ENCODE results near the gene SLC52A3. TPM values are rescaled to one million over a fixed set of nuclear protein-coding genes. Genes with fewer than 3 reads are reported as not detected.
A peak's percentile ranks its signal among the peaks of the same experiment; 100 is the strongest.

SLC52A3 gene
- total RNA-seq, 1 donor from 2014 or later, result 6.7 TPM

DNA sequence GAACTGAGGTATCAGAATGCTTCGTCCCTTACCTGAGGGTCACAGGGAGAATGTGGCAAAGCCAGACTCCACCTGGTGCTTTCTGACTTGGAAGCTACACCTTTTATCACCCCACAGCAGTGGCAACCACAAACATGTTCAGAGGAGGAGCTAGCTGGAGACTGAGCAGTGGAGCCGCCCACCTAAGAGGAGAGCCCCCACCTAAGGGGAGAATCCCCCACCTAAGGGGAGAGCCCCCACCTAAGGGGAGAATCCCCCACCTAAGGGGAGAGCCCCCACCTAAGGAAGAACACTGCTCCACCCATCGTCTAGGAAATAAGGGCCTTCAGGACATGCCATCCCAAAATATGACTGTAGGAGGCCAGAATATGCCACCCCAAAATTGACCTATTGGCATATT, 4.0 kb downstream of the SLC52A3 start:
- ATAC-seq, result no peak

DNA sequence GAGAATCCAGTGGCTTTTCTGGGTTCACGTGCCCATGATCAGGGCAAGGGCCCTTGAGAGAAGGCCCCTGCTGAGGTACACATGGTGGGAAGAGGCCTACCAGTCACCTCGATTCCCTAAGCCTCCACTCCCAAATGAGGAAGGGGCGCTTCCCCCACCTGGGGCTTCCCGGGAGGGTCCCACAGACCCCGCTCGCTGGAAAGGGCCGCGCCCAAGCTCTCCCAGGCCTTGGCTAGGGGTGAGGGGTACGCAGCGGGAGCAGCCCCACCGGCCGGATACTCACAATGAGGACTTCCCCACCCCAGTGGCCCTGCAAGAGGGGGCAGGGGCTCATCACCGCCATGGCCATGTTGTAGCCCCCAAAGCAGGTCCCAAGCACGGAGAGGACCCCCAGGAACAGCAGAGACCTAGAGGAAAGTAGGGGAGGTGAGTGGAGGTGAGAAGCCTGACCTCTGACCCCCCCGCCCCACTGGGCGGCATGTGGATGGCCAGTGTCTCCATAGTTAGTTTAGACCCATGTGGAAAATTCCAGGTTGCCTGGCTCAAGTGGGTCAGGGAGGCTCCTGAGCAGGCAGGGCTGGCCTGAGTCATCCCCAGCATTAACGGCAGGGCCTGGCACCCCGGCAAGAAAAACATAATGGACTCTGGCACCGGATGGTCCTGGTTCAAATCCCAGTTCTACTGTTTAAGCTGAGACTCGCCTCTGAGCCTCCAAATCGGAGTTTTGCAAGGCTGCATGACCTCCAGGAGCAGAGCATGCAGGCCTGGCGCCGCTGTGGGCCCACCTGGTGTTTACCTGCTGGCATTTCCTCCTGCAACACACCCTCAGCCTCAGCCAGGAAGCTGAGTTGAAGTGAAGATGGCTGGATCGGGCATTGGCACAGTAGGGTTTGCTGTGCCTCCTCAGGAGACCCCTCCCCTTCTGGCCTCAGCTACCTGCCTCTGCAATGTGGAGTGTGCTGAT, 6.6 kb downstream of the SLC52A3 start:
- ATAC-seq, result peak; percentile 23

DNA sequence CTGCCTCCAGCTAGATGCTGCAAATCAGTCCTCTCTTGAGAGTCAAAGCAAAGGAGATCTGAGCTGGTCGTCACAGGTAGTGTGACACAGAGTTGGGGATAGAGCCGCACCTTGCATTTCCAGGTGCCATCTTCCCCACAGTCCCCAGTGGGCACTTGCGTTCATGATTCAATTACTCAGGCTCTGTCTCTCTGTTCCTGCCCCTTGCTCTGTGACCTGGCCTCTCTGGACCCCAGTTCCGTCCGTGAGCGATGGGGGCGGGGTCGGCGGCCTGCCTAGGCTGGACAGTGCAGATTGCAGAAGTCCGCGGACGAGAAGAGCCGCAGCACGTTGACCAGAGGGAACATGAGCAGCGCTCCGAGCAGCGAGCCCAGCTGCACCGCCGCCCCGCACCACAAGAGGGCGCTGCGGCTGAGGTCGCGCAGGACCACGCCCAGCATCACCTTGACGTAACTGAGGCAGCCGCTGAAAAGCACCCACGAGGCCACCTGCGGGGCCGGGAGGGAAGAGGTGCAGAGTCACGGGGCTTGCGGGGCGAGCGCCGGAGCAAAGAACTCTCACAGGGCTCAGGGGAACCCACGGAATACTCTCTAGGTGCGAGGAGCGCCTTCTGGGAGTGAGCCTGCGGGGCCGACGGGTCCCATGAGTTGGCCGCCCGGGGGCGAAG, 7.4 kb downstream of the SLC52A3 start:
- ATAC-seq, result peak; percentile 45

DNA sequence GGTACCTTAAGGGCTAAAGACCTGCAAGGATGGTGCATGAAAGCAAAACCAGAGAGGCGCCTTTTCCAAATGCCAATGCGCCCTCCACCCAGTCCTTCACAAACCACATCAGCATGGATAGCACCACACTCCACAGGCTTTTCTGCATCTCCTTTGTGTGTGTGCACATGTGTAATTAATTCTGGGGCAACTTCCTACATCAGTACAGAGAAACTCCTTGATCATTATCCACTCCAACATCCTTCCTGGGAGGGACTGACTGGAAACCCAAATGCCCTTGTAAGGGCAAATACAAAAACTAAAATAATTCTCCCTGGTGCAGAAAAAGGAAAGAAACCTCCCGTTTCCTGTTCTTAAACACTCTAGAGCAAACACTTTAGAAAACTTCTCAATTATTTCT, 10.8 kb downstream of the SLC52A3 start:
- ATAC-seq, result no peak

DNA sequence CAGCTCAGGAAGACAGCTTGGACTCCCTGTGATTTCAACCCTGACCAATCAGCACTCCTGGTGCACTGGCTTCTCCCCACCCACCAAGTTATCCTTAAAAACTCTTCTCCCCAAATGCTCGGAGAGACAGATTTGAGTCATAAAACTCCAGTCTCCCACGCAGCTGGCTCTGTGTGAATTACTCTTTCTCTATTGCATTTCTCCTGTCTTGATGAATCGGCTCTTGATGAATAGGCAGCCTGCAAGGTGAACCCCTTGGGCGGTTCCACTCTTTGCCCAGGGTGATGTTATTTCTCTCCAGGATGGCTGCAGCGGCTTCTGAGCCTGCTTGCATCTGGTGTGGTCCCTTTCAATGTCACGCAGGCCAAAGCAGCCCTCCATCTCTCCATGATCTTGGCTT, 12.4 kb downstream of the SLC52A3 start:
- ATAC-seq, result no peak

DNA sequence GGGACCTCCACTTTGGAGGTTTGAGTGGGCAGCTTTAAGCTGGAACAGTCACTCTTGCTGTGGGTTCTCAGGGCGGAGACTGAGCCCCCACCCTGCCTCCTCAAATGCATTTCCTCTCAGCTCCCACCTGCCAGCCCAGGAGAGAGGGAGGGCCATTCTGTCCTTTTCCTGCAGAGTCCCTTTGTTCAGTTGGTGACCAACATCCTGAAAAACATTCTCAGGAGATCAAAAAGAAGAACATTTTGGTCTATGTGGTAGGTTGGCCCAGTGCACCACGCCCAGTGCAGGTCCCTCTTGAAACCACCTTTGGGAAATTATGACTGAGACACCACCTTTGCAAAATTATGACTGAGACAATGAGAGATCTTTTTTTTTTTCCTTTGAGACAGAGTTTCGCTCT, 13.4 kb downstream of the SLC52A3 start:
- no peak for ATAC-seq

DNA sequence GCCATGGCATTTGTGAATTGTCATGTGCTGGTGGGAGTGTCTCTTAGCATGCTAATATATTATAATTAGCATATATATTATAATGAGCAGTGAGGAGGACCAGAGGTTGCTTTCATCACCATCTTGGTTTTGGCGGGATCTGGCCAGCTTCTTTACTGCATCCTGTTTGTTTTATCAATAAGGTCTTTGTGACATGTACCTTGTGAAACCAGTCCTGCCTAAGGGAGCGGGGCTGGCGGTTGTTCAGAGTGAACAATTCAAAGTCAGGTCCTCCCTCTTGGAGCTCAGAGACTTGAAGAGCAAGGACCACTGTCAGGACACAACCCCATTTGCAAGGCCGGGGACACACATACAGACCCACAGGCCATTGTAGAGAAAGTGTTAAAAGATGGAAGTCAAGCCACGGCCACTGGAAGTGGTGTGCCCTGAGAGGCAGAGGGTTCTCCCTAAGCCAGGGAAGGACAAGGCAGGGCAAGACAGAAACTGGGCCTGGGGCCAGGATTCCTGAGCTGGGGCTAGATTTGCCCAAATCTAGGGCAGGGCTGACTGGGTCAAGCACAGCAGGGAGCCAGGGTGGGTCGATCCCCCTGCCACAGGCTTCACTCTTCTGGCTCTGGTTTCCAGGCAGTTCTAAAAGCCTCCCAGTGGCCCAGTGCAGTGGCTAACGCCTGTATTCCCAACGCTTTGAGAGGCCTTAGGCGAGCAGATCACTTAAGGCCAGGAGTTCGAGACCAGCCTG, 14.2 kb downstream of the SLC52A3 start:
- peak; percentile 22 for ATAC-seq

DNA sequence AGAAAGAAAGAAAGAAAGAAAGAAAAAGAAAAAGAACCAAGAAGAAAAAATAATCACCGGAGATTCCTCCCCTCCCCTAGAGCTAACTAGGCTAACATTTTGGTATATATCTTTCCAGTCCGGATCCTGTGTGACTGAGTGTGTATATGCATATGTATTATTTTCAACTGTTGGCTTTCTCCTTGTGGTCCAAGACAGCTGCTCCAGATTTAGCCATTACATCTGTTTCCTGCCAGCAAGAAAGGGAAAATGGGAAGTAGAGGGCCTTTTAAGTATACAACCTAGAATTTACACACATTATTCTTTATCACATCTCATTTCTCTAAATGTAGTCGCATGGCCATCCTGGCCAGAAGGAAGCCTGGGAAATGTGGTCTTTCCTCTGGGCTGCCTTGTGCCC, 15.2 kb downstream of the SLC52A3 start:
- ATAC-seq, result no peak

DNA sequence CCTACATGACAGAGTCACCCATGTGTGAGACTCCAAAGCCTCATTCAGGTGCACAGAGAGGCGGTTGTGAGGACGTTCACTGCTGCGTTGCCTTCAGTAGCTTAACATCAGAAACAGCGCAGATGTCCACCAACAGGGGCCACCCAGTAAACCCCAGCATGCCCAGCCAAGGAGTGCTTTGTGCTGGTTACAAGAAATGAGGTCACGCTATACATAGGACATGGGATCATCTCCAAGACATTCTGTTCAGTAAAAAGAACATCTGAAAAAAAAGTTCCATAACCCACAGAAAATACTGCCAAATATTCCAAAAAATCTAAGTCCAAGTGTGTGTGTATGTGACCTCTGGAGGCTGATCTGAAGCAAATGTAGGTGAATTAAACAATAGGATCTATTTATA, 16.0 kb downstream of the SLC52A3 start:
- ATAC-seq, result no peak

DNA sequence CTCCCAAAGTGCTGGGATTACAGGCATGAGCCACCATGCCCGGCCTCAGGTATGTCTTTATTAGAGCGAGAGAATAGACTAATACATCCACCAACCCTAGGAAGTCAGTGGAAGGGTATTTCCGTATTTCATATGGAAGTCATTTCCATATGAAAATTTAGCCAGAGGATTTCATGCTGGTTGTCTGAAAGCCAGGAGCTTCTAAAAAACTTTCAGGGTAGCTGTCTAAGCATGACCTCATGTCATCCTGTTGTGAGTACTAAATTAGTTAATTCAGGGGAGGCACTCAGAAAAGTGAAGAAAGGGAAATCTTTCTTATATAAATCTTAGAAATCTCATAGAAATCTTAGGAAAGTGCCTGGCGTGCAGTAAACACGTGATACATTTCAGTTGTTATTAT, 16.5 kb downstream of the SLC52A3 start:
- ATAC-seq, result no peak

DNA sequence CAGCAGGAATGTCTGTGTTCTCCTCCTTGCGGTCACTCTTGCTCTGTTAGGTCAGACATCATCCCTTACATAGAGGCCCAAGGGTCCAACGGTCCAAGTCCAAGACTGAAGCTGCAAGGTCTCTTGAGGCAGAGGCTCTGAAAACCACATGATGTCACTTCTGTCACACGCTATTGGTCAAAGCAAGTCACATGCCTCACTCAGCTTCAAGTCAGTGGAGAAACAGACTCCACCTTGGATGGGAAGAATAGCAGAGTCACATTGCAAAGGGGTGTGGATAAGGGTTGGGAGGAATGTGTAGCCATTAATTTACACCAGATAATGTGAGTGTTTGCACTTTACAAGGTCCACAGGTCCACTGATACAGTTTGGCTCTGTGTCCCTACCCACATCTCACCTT, 17.5 kb downstream of the SLC52A3 start:
- ATAC-seq, result peak; percentile 41

DNA sequence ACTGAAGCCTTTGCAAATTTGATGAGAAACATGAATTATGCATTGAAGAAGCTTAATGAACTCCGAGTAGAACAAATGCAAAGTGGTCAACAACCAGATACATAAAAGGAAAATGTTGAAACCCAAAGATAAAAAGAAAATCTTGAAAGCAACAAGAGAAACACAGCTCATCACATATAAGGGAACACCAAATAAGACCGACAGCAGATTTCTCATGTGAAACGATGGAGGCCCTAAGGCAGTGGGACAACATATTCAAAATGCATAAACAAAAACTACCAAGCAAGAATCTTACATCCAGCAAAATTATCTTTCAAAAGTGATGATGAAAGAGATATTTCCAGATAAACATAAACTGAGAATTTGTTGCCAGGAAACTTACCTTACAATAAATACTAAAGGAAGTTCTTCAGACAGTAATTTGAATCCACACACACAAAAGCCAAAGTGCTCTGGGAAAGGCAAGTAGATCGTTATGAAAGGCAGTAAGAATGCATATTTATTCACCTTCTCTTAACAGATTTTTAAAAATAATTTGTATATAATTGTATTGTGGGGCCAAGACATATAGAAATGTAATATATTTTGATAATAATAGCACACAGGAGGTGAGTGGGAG, 22.5 kb downstream of the SLC52A3 start:
- no peak for ATAC-seq

DNA sequence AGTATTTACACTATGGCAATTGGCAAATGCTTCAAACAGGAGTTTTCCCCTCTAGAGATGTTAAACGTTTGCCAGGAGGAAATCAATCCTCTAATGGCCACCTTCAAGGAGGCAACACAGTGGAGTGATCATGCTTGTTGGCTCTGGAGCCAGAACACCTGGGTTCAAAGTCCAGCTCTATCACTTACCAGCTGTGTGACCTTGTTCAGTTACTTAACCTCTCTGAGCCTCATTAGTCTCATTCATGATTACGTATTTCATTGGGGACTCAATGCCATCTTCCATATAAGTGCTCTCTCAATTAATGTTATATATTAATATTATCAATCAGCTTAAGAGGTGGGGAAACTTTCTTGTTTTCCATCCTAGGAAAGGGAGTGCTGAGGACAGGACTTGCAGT, 26.1 kb downstream of the SLC52A3 start:
- no peak for ATAC-seq

DNA sequence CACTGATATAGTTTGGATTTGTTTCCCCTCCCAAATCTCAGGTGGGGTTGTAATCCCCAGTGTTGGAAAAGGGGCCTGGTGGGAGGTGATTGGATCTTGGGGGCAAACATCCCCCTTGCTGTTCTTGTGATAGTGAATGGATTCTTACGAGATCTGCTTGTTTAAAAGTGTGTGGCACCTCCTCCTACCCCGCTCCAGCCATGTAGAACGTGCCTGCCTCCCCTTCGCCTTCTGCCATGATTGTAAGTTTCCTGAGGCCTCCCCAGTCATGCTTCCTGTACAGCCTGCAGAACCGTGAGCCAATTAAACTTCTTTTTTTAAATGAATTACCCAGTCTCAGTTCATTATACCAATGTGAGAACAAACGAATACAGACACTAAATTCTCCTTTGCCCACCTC, 26.7 kb downstream of the SLC52A3 start:
- ATAC-seq, result no peak

DNA sequence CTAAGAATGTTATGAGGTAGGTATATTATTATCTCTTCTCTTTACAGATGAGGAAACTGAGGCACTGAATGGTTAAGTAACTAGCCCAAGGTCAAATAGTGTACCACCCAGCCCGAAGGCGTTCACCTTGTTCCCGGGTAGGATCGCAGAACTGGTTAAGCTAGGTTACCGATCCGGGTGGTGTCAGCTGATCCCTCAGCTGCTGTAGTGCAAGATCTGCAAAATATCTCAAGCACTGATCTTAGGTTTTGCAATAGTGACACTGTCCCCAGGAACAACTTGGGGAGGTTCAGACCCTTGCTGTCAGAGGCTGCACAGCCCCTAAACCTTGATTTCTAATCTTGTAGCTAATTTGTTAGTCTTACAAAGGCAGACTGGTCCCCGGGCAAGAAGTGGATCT, 28.1 kb downstream of the SLC52A3 start:
- peak; percentile 87 for ATAC-seq

DNA sequence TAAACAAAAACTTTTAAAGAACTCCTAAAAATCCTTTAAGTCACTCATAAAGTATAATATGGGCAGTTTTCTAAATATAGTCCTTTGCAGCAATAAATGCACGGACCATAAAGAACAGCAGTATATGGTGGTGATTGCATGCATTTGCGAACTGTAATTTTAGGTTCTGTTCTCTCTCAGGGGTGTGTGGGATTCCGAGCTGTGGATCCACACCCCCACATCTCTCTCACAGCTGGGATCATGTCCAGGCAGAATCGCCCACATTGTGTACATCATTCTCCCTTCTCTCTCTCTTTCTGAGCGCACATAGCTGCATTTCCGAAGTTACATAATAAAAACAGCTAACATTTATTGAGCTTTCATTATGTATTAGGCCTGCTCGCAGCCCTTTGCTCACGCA, 28.6 kb downstream of the SLC52A3 start:
- no peak for ATAC-seq

DNA sequence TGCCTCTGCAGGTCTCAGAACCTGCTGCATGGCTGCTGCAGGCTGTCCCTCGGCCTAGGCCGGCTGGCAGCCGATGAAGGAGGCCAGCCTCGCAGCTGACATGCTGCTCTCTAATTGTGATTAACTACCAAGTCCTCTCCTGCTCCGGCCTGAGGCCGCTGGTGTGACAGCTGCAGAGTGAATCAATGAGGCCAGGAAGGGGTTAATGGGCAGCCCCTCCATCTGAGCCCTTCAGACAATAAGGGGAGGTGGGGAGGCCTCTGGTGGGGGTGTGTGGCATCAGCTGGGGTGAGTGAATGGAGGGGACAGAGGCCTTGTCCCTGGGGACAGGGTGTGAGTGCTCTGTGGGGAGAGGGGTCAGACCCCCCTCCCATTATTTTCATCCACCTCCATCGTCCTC, 34.4 kb downstream of the SLC52A3 start:
- ATAC-seq, result no peak

DNA sequence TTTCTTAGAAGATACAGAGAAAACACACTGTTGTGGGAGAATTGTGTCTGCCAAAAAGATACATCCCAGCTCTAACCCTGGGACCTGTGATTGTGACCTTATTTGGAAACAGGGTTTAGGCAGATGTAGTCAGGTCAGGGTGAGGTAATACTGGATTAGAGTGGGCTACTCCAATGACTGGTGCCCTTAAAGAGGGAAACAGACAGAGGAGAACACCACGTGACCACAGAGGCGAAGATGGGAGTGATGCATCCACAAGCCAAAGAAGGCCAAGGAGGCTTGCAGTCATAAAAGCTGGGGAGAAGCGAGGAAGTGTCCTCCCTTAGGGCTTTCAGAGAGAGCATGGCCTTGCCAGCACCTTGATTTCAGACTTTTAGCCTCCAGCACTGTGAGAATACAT, 35.6 kb downstream of the SLC52A3 start:
- no peak for ATAC-seq

DNA sequence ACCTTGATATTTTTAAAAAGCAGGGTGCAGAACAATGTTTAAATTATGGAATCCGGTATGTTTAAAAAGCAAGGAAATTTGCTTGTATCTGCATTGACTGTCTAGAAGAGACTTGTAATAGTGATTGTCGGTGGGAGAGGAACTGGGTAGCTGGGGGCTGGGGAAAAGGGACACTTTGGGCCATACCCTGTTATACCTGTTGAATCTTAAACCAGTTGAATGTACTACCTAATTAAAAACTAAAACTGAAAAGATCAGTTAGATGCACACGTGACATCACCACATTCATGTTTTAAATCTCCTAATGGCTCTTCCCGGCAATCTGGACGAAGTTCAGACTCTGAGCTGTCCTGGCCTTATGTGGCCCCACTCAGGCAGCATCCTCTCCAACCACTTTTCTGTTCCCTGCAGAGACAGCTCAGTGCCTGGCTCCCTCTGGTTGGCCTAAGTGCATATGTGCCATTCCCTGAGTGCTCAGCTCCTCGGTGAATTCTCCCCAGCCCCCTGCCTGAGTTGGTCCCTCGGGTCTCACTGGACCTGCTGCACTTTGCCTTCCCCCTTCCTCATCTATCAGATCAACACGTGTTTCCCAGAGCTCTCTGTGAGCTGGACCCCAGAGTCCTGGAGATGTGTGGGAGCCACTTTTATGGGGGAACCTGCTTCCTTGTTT, 36.3 kb downstream of the SLC52A3 start:
- no peak for ATAC-seq

DNA sequence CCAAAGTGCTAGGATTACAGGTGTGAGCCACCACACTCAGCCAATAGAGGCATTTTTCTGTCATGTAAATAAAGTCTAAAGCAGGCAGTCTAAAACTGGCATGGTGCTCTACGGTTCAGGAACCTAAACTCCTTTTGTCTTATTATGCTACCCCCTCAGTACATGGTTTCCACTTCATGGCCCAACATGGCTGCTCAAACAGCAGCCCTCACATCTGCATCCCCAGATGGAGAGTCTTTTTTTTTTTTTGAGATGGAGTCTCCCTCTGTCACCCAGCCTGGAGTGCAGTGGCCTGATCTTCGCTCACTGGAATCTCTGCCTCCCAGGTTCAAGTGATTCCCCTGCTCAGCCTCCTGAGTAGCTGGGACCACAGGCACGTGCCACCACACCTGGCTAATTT, 38.3 kb downstream of the SLC52A3 start:
- ATAC-seq, result no peak

DNA sequence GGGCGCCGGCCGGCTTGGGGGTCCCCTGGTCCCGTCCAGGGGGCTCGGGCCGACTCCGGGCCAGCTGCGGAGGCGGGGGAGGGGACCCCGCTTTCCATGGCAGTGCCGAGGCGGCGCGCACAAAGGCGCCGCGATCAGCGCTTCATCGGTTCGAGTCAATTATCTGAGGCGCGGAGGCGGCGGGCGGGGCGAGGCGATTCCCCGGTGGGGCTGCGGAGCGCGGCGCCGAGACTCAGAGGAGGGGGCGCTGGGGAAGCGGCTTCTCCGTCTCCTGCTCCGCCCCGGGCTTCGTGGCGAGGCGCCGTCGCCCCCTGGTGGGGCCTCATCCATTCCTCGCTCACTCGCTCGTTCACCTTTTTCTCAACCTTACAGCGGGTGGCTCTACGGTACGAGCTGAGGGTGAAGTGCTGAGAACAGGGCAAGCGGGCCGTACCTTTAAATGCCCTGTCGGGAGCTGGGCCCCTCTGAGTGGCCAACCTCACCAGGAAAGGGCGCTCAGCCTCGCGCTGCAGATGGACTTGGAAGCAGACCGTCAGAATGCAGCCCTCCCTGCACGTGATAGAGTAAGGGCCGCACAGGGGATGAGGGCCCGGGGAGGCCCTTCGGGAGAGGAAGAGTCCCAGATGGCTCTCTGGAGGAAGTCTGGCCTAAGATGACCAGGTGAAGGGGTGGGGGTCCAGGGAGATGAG, 39.9 kb downstream of the SLC52A3 start:
- ATAC-seq, result peak; percentile 52

DNA sequence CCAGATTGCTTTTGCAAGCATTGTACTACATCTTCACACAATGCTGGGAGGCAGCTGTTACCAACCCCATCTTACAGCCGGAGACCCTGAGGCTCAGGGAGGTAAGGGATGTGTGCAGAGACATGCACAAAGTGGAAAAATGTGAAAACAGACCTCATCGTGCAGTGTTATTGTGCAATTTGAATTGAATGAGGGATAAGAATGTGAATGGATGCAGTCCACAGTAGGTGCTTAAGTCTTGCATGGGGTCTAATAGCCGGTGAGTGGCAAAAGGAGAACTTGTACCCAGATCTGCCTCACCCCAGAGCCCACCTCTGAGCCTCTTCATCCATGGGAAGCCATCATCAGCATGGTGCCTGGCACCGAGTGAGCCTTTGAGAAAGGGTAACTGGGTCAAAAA, 42.1 kb downstream of the SLC52A3 start:
- no peak for ATAC-seq
